H9 (cell line): ENCODE results near the gene PMM2. TPM values are rescaled to one million over a fixed set of nuclear protein-coding genes. Genes with fewer than 3 reads are reported as not detected.

Experiments used
- DNase-seq: peaks from one replicate; pipeline ENCODE4 v3.0.0-alpha.2; 2017
- H2AFZ ChIP-seq: one replicate; pipeline ENCODE4 v1.6.1; 2013; ENCODE audit warnings: mild to moderate bottlenecking, low read length, control low read depth, moderate library complexity
- H2AK5ac ChIP-seq: 2 replicates; pipeline ENCODE4 v1.6.1; 2013; ENCODE audit warnings: low read length, control low read depth, mixed read lengths; ENCODE audit not compliant: insufficient read length
- H2BK120ac ChIP-seq: one replicate; pipeline ENCODE4 v1.6.1; 2013; ENCODE audit warnings: low read depth, mild to moderate bottlenecking, low read length, control low read depth, inconsistent platforms; ENCODE audit not compliant: poor library complexity, severe bottlenecking
- H2BK12ac ChIP-seq: 2 replicates; pipeline ENCODE4 v1.6.1; 2013; ENCODE audit warnings: low read length, control low read depth, mixed read lengths, low read depth; ENCODE audit not compliant: insufficient read length
- H2BK15ac ChIP-seq: 2 replicates; pipeline ENCODE4 v1.6.1; 2013; ENCODE audit warnings: low read depth, low read length, control low read depth
- H2BK20ac ChIP-seq: one replicate; pipeline ENCODE4 v1.6.1; 2013; ENCODE audit warnings: low read depth, mild to moderate bottlenecking, low read length, control low read depth, inconsistent platforms; ENCODE audit not compliant: poor library complexity, severe bottlenecking
- H2BK5ac ChIP-seq: 2 replicates; pipeline ENCODE4 v1.6.1; 2013; ENCODE audit warnings: low read length, control low read depth, mixed read lengths; ENCODE audit not compliant: insufficient read length
- H3K14ac ChIP-seq: 2 replicates; pipeline ENCODE4 v1.6.1; 2013; ENCODE audit warnings: low read length, control low read depth; ENCODE audit not compliant: insufficient read depth
- H3K18ac ChIP-seq: 2 replicates; pipeline ENCODE4 v1.6.1; 2013; ENCODE audit warnings: low read depth, mild to moderate bottlenecking, mixed read lengths, low read length, control low read depth; ENCODE audit not compliant: insufficient read length
- H3K23ac ChIP-seq: 2 replicates; pipeline ENCODE4 v1.6.1; 2013; ENCODE audit warnings: low read length, control low read depth, mixed read lengths, low read depth; ENCODE audit not compliant: insufficient read length
- H3K23me2 ChIP-seq: 2 replicates; pipeline ENCODE4 v1.6.1; 2013; ENCODE audit warnings: low read depth, mild to moderate bottlenecking, mixed read lengths, low read length, control low read depth; ENCODE audit not compliant: insufficient read length, poor library complexity, severe bottlenecking
- H3K27ac ChIP-seq: 2 replicates; pipeline ENCODE4 v1.5.1; 2013; ENCODE audit warnings: low read length, control low read depth, mixed read lengths, low read depth; ENCODE audit not compliant: insufficient read length
- H3K27me3 ChIP-seq: 2 replicates; pipeline ENCODE4 v1.6.1; 2013; ENCODE audit warnings: low read length, control low read depth, inconsistent platforms; ENCODE audit not compliant: insufficient read depth
- H3K4ac ChIP-seq: 2 replicates; pipeline ENCODE4 v1.6.1; 2013; ENCODE audit warnings: low read depth, mild to moderate bottlenecking, control low read depth, inconsistent platforms, low read length, moderate library complexity
- H3K4me1 ChIP-seq: 2 replicates; pipeline ENCODE4 v1.6.1; 2013; ENCODE audit warnings: low read length, control low read depth, inconsistent platforms; ENCODE audit not compliant: insufficient read depth
- H3K4me2 ChIP-seq: 2 replicates; pipeline ENCODE4 v1.6.1; 2013; ENCODE audit warnings: low read length, control low read depth, mixed read lengths; ENCODE audit not compliant: insufficient read length, insufficient read depth
- H3K56ac ChIP-seq: 2 replicates; pipeline ENCODE4 v1.6.1; 2013; ENCODE audit warnings: low read depth, mild to moderate bottlenecking, mixed read lengths, low read length, control low read depth; ENCODE audit not compliant: insufficient read length
- H3K79me1 ChIP-seq: 2 replicates; pipeline ENCODE4 v1.6.1; 2013; ENCODE audit warnings: low read depth, mild to moderate bottlenecking, moderate library complexity, low read length, control low read depth, inconsistent platforms; ENCODE audit not compliant: insufficient read depth, poor library complexity, severe bottlenecking
- H3K79me2 ChIP-seq: 2 replicates; pipeline ENCODE4 v1.6.1; 2013; ENCODE audit warnings: low read length, control low read depth, inconsistent platforms; ENCODE audit not compliant: insufficient read depth
- H3K9ac ChIP-seq: 2 replicates; pipeline ENCODE4 v1.6.1; 2013; ENCODE audit warnings: low read length, control low read depth, mixed read lengths; ENCODE audit not compliant: insufficient read length; ENCODE audit errors: extremely low read depth
- H3K9me3 ChIP-seq: one replicate; pipeline ENCODE4 v1.6.1; 2013; ENCODE audit warnings: low read depth, low read length, inconsistent platforms; ENCODE audit not compliant: control insufficient read depth
- H3T11ph ChIP-seq: one replicate; pipeline ENCODE4 v1.6.1; 2013; ENCODE audit warnings: mild to moderate bottlenecking, low read length, control low read depth, inconsistent platforms
- H4K20me1 ChIP-seq: one replicate; pipeline ENCODE4 v1.6.1; 2013; ENCODE audit not compliant: control insufficient read depth, insufficient read length, insufficient read depth
- H4K5ac ChIP-seq: 2 replicates; pipeline ENCODE4 v1.6.1; 2013; ENCODE audit warnings: low read depth, mild to moderate bottlenecking, mixed read lengths, low read length, control low read depth; ENCODE audit not compliant: insufficient read length
- H4K8ac ChIP-seq: replicated peaks from 2 replicates; pipeline ENCODE4 v1.6.1; 2013; ENCODE audit warnings: low read length, control low read depth, mixed read lengths, low read depth; ENCODE audit not compliant: insufficient read length
- H4K91ac ChIP-seq: 2 replicates; pipeline ENCODE4 v1.6.1; 2013; ENCODE audit warnings: low read depth, mild to moderate bottlenecking, moderate library complexity, mixed read lengths, low read length, control low read depth; ENCODE audit not compliant: insufficient read length
- H3K27ac Mint-ChIP-seq, 3 experiments: 2 replicates in 2 of 3; 3 replicates in 1 of 3; pipeline ENCODE4 v1.8.0; 2020 to 2021; ENCODE audit warnings: mixed read lengths in 3 of 3, mild to moderate bottlenecking in 1 of 3, moderate library complexity in 1 of 3
- H3K27me3 Mint-ChIP-seq: 2 replicates; pipeline ENCODE4 v1.8.0; 2021; ENCODE audit warnings: low read depth, mild to moderate bottlenecking, moderate library complexity, mixed read lengths
- H3K36me3 Mint-ChIP-seq, 3 experiments: 2 replicates in 2 of 3; 3 replicates in 1 of 3; pipeline ENCODE4 v1.8.0; 2020 to 2021; ENCODE audit warnings: low read depth in 3 of 3, mixed read lengths in 3 of 3; ENCODE audit not compliant: insufficient read depth in 1 of 3
- H3K4me1 Mint-ChIP-seq, 2 experiments: 2 replicates each; pipeline ENCODE4 v1.8.0; 2020; ENCODE audit warnings: mixed read lengths in 2 of 2
- H3K4me3 Mint-ChIP-seq, 2 experiments: 2 replicates in 1 of 2; 3 replicates in 1 of 2; pipeline ENCODE4 v1.8.0; 2020 to 2021; ENCODE audit warnings: mild to moderate bottlenecking in 2 of 2, mixed read lengths in 2 of 2, moderate library complexity in 1 of 2
- H3K9me3 Mint-ChIP-seq, 2 experiments: 2 replicates in 1 of 2; 3 replicates in 1 of 2; pipeline ENCODE4 v1.8.0; 2020; ENCODE audit warnings: mild to moderate bottlenecking in 2 of 2, mixed read lengths in 2 of 2, moderate library complexity in 1 of 2
- WGBS: extraction: QIAGEN DNeasy Blood & Tissue Kit; methylation state at CpG from one replicate; pipeline ENCODE4 v1.1.7; 2013; ENCODE audit warnings: missing lambda C conversion rate, low lambda C conversion rate, mixed read lengths; ENCODE audit not compliant: insufficient read length; ENCODE audit errors: extremely low coverage; 5-methylcytosine and 5-hydroxymethylcytosine counted together
- total RNA-seq: library from RNA; stranded (reverse); gene quantifications from 2 replicates; pipeline ENCODE4 v1.2.1, GENCODE V29; 2021
- TF ChIP-seq, protein P1 (sequence below): fragments of 200-600 bp; sonication (generic); conservative IDR thresholded peaks from 3 replicates; pipeline ENCODE4 v1.8.0; 2021; ENCODE audit warnings: antibody characterized with exemption, mild to moderate bottlenecking

Gene PMM2
- total RNA-seq, 1 experiment from 2014 or later = 82.7 TPM

DNA sequence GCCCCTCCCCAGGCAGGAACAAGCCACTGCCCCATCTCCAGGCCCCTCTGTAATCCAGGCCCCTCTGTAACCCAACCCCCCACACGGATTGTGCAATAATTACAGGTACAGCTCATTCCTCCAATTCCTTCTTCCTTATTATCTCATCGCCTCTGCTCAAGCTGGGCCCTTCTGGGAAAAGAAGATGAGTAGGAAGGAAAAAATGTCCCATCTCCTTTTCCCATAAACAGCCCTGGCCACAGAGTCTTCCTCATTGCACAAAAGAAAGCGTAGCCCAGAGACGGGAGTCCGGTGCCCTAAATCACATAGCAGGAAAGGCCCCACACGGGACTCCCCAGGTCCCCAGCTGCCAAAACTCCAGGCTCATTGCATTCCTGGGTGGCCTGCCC is 80.9 kb downstream of the PMM2 start:
- H3K4me1 ChIP-seq = no peaks in the 10 kb centered on the region
- H3K27me3 ChIP-seq = no peaks in the 10 kb centered on the region
- no peak overlapping the region for H3K27ac ChIP-seq
- TF ChIP-seq, protein P1, sequence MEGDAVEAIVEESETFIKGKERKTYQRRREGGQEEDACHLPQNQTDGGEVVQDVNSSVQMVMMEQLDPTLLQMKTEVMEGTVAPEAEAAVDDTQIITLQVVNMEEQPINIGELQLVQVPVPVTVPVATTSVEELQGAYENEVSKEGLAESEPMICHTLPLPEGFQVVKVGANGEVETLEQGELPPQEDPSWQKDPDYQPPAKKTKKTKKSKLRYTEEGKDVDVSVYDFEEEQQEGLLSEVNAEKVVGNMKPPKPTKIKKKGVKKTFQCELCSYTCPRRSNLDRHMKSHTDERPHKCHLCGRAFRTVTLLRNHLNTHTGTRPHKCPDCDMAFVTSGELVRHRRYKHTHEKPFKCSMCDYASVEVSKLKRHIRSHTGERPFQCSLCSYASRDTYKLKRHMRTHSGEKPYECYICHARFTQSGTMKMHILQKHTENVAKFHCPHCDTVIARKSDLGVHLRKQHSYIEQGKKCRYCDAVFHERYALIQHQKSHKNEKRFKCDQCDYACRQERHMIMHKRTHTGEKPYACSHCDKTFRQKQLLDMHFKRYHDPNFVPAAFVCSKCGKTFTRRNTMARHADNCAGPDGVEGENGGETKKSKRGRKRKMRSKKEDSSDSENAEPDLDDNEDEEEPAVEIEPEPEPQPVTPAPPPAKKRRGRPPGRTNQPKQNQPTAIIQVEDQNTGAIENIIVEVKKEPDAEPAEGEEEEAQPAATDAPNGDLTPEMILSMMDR = no peak
- no peak overlapping the region for H4K5ac ChIP-seq
- H3K18ac ChIP-seq = no peak overlapping the region
- H4K91ac ChIP-seq = no peak overlapping the region
- H3K4ac ChIP-seq = no peak overlapping the region
- H2BK12ac ChIP-seq = no peak overlapping the region
- no peak overlapping the region for H2BK15ac ChIP-seq
- H3K23me2 ChIP-seq = no peaks in the 10 kb centered on the region
- H3K79me1 ChIP-seq = no peaks in the 10 kb centered on the region
- H3K56ac ChIP-seq = no peak overlapping the region
- no peak overlapping the region for H3K9ac ChIP-seq
- DNase-seq = no peak
- no peak overlapping the region for H2AFZ ChIP-seq
- no peak overlapping the region for H2BK20ac ChIP-seq
- no peaks in the 10 kb centered on the region for H3K9me3 ChIP-seq
- 0 out of 7 replicates have a peak overlapping the region, but pooled peaks of 1 of the 3 experiments have one; percentile 53 for H3K27ac Mint-ChIP-seq
- H3K4me1 Mint-ChIP-seq = peaks cover 9 to 14% of the 10 kb centered on the region in 2 experiments
- no peaks in the 10 kb centered on the region for H3K79me2 ChIP-seq
- no peaks in the 10 kb centered on the region for H4K20me1 ChIP-seq
- peaks cover 0 to 3% (median 0%) of the 10 kb centered on the region in 3 experiments; a peak in 1 of 7 replicates for H3K36me3 Mint-ChIP-seq
- no peak overlapping the region for H3K4me2 ChIP-seq
- WGBS = no CpG with 5 or more reads among the region's 6 CpGs
- H3K9me3 Mint-ChIP-seq = no peaks in the 10 kb centered on the region; a peak in 1 of 5 replicates
- no peak overlapping the region for H3K23ac ChIP-seq
- H3T11ph ChIP-seq = no peak overlapping the region
- H4K8ac ChIP-seq = no peak overlapping the region
- H2BK120ac ChIP-seq = no peak overlapping the region
- H3K14ac ChIP-seq = no peak overlapping the region
- H3K4me3 Mint-ChIP-seq = no peak overlapping the region
- H2BK5ac ChIP-seq = no peak overlapping the region
- no peak overlapping the region for H2AK5ac ChIP-seq
- no peaks in the 10 kb centered on the region; the same call in 1 of the 2 replicates for H3K27me3 Mint-ChIP-seq
